A549 treated with CpdA at 1 μM for 4 hours (cell line): ENCODE results near the gene SPATA33. TPM values are rescaled to one million over a fixed set of nuclear protein-coding genes. Genes with fewer than 3 reads are reported as not detected.

ENCODE experiments used
- total RNA-seq: library from RNA; stranded (reverse); fragments of 200-300 nt; extraction: Qiagen RNA extraction; gene quantifications from 5 replicates; pipeline ENCODE4 v1.2.3, GENCODE V29; 2022; ENCODE audit warnings: low read depth

SPATA33 gene
- total RNA-seq = 13.2 to 16.0 TPM (median 15.2 TPM) in 5 replicates

DNA sequence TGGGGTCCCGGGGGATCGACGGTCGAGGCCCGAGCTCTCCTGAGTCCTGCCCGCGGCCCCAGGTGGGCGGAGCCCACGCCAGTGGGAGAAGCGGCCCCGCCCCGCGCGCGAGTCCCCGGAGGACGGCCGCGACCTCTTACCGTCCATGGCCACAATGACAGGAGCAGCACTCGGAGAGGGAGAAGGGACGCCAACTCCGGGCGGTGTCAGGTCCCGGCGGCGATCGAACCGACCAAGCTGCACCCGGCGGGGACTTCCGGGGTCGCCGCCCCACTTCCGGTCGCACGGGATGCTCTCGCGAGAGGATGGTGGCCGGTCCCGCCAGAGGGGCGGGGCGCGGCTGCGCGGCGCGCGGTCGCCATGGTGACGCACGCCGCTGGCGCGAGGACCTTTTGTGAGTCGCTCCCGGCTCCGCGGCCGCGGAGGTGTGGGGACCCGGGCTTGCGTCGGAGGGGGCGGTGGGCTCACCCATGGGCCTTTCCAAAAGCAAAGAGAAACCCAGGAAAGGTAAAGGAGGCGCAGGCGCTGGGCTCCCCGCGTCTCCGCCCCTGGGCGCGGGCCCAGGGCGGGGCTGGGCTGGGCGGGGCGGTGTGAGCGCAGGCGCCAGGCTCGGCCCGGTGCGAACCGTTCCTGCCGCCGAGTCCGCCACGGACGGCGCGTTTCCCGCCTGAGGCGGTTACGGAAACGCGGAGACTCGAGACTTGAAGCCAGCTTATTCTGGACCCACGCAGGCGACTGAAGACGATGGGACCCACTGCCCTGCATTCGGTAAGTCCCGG, at the start of gene SPATA33, which contains the start of gene CHMP1A:
TSS of gene SPATA33 (plus strand) at position 395 of the 779 bp plus-strand sequence. CDS start at position 471, 76 bp downstream.
TSS of gene CHMP1A (minus strand) at position 267 of the 779 bp plus-strand sequence. CDS start at position 147, 120 bp downstream.

DNA sequence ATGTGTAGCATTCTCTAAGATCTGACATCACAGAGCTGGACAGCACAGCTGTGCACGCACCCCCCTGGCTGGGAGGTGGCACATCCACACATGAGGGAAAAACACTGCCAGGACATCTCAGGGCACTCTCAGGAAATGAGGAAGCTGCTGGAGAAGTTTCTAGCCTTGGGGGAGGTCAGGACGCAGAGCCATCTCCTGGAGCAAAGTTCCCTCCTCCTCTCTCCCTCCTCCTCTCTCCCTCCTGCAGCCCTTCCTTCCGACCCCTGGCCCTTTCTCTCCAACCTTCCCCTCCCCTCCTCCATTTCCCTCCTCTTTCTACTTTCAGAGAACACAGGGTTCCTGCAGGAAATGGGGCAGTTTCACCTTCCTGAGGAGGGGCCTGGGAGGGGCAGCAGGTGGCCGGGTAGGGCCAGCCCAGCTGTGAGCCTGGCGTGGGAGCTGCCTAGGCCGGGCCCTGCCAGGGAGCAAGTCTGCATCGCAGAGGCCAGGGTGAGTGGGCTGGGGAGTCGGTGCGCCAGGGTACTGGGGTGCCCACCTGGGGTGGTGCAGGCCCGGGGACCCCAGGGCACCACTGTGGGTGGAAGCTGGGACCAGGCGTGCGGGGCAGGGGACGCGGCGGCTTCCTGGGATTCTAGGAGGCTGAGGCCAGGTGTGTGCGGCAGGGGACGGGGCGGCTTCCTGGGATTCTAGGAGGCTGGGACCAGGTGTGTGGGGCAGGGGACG, 44.2 kb upstream of the SPATA33 start, which contains the start of gene DPEP1:
TSS of gene DPEP1 (plus strand) at position 412 of the 723 bp plus-strand sequence. CDS start 16,769 bp downstream, outside the sequence.

DNA sequence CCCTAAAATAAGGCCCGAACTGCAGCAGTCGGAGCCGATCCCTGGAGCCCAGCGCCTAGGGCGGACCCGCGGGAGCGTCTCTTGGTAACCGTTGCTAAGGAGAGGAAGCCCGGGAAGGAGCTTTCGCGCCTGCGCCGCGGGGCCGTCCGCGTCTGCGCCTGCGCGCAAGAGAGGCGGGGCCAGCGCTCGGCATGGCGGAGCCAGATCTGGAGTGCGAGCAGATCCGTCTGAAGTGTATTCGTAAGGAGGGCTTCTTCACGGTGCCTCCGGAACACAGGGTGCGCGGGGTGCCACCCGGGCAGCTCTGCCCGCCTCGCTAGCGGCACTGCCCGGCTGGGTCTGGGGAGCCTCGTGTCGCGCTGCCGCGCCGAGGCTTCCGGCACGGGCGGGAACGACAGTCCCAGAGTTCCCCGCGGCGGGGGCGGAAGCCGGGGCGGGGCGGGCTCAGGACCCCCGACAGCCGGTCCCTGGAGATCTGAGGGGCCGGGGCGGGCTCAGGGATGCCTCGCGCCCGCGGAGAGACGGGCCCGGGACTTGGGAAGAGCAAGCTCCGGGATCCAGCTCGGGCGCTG, 29.0 kb downstream of the SPATA33 start, which contains the start of gene CDK10:
TSS of gene CDK10 (plus strand) at position 170 of the 572 bp plus-strand sequence. CDS start at position 192, 22 bp downstream.

DNA sequence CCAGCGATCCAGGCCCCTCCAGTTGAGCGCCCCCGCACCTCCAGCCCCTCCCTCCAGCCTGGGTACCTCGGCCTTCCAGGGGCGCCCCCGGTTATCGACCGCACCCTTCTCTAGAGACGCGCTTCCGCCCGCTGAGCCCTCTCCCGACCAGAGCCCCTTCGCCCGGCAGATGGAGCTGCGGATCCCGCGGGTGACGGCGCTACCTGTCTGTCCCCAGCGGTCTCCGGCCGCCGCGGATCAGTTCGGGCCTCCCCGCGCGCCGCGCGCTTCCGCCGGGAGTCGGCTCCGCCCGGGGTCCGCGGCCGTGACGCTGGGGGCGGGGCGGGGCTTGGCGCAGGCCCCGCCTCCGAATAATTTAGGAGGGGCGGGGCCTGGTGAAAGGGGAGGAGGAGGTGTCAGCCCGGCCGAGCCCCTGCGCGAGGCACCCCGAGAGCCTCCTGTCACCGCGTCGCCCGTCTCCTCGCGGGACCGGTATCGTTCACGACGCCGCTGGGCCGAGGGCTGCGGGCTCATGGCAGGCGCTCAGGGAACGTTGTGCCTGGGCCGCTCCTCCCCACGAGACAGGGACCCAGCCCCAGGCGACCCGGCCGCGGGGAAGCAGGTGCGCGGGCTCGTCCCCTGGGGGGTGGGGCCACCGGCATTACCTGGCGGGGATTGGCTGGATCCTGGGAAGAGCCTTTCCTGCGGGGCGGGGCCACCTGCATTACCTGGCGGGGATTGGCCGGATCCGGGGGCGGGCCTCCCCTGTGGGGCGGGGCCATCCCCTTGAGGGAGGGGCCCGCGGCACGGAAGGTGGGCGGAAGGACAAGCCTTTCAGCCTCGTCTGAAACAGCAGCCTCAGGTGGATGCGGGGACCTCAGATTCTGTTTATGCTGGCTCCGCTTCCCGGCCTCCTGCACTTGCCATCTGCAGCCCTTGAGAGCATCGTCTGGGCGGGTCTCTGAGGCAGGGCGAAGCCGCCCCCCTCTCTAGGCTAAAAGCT, 44.1 kb downstream of the SPATA33 start, which contains the start of gene SPATA2L:
TSS of gene SPATA2L (minus strand) at position 281 of the 982 bp plus-strand sequence. CDS start 473 bp downstream, outside the sequence.

Other genes with a start within 250 kb of the SPATA33 start
- 82.9 to 95.6 TPM (median 92.2 TPM) in 5 replicates for gene ANKRD11, start 167.3 kb upstream of the SPATA33 start, total RNA-seq
- 74.2 to 101 TPM (median 86.6 TPM) in 5 replicates for gene SPG7, start 149.4 kb upstream of the SPATA33 start, total RNA-seq
- 3,203 to 4,456 TPM (median 4,194 TPM) in 5 replicates for gene RPL13, start 97.2 kb upstream of the SPATA33 start, total RNA-seq
- 56.0 to 66.6 TPM (median 60.2 TPM) in 5 replicates for gene CPNE7, start 82.1 kb upstream of the SPATA33 start, total RNA-seq
- 0.59 to 1.5 TPM (median 0.97 TPM) in 5 replicates for gene DPEP1, start 44.2 kb upstream of the SPATA33 start, total RNA-seq
- 88.9 to 113 TPM (median 92.5 TPM) in 5 replicates for gene CHMP1A, start 128 bp upstream of the SPATA33 start, total RNA-seq
- gene CDK10, start 28.9 kb downstream of the SPATA33 start, total RNA-seq = 39.4 to 73.0 TPM (median 62.4 TPM) in 5 replicates
- 7.6 to 11.7 TPM (median 10.9 TPM) in 5 replicates for gene SPATA2L, start 43.9 kb downstream of the SPATA33 start, total RNA-seq
- 3.6 to 5.6 TPM (median 4.3 TPM) in 5 replicates for gene VPS9D1, start 63.1 kb downstream of the SPATA33 start, total RNA-seq
- 15.7 to 18.2 TPM (median 17.5 TPM) in 5 replicates for gene ZNF276, start 63.7 kb downstream of the SPATA33 start, total RNA-seq
- gene FANCA, start 158.8 kb downstream of the SPATA33 start, total RNA-seq = 33.2 to 40.7 TPM (median 36.0 TPM) in 5 replicates
- gene SPIRE2, start 170.6 kb downstream of the SPATA33 start, total RNA-seq = 6.3 to 8.7 TPM (median 7.7 TPM) in 5 replicates
- 70.7 to 94.5 TPM (median 76.8 TPM) in 5 replicates for gene TCF25, start 215.8 kb downstream of the SPATA33 start, total RNA-seq